GM18507 (cell line): ENCODE data around the gene NUDT3.
"Not testable (repeated sequence)": the region's sequence is repeated elsewhere in the genome, so short reads cannot be mapped to it uniquely, and the experiment has no call there.

ENCODE experiments used
- DNase-seq: peaks from one replicate; pipeline ENCODE4 v3.0.0; 2011; ENCODE audit warnings: low read depth; ENCODE audit not compliant: insufficient read length; ENCODE audit errors: extremely low spot score
- FAIRE-seq: peaks from 2 replicates; lab custom pipeline; 2011; peaks lifted over from hg19 to GRCh38; lab: Jason Lieb, UNC

NUDT3 gene

DNA sequence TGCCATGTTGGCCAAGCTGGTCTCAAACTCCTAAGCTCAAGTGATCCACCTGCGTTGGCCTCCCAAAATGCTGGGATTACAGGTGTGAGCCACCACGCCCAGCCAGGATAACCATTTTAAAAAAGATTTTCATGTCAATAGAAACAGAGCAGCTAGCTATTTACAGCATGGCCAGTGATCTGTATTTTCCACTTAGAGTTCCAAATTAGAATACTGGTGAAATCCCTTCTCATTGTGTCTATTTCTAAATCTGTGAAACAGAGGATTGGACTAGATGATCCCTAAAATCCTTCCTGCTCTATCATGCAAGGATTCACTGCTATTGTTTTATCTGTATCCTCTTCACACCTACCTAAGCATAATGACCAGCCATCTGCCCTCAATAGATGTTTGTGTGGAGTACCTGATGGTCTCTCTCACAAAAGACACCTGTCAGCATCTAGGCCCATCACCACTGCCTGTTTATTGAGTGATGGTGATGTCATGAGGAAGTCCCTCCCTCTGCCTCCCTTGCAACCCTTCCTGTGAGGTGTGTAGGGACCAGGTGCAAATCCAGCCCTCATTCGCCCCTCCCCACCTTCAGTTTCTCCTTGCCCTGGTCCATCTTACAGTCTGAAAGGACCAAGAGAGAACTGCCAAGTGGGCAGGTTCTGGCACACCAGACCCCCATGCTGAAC lies 117.2 kb downstream of the NUDT3 start:
- FAIRE-seq (no peak), DNase-seq (no peak)

DNA sequence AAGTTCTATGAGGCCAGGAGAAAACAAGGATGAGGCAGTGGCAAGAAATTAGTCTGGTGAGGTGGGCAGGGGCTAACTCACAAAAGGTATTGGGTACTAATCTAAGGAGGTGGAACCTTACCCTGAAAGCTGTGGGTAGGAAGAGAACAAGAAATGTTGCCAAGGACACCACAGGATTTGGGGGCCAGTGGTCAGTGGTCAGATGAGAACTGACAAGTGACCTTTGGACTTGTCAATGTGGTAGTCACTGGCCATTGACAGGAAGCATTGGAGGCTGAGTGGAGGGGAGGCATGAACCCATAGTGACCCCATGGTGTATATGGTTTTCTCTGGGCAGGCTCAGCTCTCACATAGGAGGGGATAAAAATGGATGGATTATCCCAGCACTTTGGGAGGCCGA lies 118.3 kb downstream of the NUDT3 start:
- DNase-seq, result no peak
- no peak for FAIRE-seq

DNA sequence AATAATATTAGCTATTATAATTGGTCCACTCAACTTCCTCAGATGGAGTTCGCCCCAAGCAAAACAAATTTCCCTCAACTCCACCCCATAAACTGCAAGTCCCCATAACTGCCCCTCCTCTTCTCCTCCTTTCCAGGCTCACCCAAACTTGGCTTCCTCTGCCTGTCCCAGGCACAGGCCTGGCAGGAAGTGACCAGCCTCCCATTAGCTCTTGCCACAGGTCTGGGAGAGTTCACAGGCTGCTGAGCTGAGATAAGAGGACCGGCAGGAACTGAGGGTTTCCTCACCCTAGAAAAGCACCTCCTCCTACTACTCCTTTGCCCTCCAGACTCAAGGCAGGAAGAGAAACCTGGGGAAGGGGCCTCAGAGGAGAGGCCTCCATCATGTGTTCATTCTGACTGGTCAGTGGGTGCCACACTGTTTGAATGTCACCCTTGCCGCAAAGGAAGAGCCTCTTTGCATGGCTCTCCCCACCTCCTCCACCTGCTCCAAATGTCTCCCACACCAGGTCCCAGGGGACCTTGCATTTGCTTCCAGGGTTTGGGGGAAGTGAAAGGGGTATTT lies 119.1 kb downstream of the NUDT3 start:
- DNase-seq (no peak), FAIRE-seq (no peak)

DNA sequence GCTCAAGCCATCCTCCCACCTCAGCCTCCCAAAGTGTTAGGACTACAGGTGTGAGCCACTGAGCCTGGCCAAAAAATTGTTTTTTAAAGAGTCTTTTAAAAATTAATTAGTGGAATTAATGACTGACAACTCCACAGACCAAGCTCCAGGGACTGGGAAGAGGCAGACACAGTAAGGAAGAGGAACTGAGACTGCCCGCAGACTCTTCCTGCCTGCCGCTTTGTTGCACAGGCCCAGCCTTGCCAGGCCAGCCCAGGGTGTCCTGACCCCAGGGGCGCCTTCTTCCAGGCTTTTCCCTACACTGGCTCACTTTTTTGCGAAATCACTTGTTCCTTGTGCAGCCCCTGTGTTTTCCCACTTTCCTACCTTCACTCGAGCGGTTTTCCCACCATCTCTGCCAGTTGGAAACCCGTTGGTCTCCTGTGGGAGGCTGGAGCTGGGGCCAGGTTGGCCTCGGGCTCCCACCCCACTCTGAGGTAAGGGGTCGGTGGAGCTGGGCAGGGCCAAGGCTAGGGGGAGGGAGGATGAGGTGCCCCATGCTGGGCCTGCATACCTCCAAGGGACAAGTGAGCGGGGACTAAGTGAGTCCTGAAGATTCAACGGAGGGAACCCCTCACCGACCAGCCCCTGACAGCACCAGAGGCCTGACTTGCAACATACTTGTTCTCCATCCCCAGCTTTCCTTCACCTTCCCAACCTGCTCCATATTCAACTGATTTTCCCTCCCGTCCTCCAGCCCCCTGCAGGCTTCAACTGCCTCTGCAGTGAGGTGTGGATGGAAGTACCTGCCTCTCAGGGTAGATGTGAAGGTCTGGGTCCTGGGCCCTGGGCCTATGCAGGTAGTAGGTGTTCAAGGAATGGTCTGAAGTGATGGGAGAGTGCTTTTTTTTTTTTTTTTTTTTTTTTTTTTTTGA lies 120.2 kb downstream of the NUDT3 start:
- no peak for FAIRE-seq

DNA sequence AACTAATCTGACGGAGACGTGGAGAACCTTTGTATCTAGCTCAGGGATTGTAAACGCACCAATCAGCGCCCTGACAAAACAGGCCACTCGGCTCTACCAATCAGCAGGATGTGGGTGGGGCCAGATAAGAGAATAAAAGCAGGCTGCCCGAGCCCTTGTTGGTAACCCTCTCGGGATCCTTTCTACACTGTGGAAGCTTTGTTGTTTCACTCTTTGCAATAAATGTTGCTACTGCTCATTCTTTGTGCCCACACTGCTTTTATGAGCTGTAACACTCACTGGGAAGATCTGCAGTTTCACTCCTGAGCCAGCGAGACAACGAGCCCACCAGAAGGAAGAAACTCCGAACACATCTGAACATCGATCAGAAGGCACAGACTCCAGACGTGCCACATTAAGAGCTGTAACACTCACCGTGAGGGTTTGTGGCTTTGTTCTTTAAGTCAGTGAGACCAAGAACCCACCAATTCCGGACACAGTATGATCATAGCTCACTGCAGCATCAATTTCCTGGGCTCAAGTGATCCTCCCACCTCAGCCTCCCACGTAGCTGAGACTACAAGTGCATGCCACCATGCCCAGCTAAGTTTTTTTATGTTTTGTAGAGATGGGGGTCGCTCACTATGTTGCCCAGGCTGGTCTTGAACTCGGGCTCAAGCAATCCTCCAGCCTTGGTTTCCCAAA lies 122.7 kb downstream of the NUDT3 start:
- not testable (repeated sequence) for DNase-seq, FAIRE-seq

More for the DNA sequence above, 120.2 kb downstream of the NUDT3 start:
- no peak for DNase-seq

DNA sequence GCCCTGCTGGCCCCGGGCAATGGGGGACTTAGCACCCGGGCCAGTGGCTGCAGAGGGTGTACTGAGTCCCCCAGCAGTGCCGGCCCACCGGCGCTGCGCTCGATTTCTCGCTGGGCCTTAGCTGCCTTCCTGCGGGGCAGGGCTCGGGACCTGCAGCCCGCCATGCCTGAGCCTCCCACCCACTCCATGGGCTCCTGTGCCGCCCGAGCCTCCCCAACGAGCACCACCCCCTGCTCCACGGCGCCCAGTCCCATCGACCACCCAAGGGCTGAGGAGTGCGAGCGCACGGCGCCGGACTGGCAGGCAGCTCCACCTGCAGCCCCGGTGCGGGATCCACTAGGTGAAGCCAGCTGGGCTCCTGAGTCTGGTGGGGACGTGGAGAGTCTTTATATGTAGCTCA lies 123.3 kb downstream of the NUDT3 start:
- not testable (repeated sequence) for DNase-seq, FAIRE-seq

DNA sequence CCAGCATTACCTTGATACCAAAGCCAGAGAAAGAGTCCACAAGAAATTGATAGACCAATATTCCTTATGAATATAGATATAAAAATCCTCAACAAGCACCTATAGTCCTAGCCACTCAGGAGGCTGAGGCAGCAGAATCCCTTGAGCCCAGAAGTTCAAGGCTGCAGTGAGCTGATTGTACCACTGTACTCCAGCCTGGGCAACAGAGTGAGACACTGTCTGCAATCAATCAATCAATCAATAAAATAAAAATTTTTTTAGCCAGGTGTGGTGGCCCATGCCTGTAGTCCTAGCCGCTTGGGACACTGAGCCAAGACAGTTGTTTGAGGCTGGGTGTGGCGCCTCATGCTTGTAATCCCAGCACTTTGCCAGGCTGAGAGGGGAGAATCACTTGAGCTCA lies 124.7 kb downstream of the NUDT3 start:
- FAIRE-seq (no peak), DNase-seq (no peak)

DNA sequence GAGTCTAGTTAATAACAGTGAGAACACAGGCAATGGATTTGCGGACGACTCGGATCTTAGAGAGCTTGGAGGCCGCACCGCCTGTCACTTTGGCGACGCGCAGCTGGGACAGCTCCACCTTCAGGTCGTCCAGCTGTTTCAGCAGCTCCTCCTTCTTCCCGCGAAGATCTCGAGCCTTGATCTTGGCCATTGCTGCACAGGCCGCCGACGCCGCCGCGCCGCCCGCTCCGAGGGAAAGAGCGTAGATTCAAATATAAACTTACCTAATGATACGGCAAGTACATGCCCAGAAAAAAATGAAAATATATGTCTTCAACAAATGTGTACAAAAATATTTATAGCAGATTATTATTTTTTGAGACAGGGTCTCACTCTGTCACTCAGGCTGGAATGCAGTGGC lies 129.0 kb downstream of the NUDT3 start:
- not testable (repeated sequence) for FAIRE-seq, DNase-seq

DNA sequence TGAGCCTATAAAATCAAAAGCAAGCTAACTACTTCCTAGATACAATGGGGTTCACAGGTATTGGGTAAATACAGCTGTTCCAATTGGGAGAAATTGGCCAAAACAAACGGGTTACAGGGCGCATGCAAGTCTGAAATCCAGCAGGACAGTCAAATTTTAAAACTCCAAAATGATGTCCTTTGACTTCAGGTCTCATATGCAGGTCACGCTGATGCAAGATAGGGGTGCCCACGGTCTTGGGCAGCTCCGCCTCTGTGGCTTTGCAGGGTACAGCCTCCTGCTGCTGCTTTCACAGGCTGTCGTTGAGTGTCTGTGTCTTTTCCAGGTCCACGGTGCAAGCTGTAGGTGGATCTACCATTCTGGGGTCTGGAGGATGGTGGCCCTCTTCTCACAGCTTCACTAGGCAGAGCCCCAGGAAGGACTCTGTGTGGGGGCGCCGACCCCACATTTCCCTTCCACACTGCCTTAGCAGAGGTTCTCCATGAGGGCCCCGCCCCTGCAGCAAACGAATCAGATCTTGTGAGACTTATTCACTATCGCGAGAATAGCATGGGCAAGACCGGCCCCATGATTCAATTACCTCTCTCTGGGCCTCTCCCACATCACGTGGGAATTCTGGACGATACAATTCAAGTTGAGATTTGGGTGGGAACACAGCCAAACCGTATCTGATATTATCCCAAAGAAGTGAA lies 131.7 kb downstream of the NUDT3 start:
- no peak for FAIRE-seq
- no peak for DNase-seq

DNA sequence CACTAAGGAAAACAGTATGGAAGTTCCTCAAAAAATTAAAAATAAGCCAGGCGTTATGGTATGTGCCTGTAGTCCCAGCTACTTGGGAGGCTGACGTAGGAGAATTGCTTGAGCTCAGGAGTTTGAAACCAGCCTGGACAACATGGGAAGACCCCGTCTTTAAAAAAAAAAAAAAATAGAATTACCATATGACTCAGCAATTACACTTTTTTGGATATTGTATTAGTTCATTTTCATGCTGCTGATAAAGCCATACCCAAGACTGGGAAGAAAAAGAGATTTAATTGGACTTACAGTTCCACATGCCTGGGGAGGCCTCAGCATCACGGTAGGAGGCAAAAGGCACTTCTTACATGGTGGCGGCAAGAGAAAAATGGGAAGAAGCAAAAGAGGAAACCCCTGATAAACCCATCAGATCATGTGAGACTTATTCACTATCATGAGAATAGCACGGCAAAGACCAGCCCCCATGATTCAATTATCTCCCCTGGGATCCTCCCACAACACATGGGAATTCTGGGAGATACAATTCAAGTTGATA lies 132.9 kb downstream of the NUDT3 start:
- DNase-seq, result no peak
- no peak for FAIRE-seq

DNA sequence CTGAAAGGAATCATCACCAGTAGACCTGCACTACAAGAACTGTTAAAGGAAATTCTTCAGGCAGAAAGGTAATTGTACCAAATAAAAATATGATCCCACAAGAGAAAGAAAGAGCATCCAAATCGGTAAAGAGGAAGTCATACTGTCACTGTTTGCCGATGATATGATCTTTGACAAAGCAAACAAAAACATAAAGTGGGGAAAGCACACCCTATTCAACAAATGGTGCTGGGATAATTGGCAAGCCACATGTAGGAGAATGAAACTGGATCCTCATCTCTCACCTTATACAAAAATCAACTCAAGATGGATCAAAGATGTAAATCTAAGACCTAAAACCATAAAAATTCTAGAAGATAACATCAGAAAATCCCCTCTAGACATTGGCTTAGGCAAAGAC lies 140.1 kb downstream of the NUDT3 start:
- not testable (repeated sequence) for FAIRE-seq, DNase-seq

DNA sequence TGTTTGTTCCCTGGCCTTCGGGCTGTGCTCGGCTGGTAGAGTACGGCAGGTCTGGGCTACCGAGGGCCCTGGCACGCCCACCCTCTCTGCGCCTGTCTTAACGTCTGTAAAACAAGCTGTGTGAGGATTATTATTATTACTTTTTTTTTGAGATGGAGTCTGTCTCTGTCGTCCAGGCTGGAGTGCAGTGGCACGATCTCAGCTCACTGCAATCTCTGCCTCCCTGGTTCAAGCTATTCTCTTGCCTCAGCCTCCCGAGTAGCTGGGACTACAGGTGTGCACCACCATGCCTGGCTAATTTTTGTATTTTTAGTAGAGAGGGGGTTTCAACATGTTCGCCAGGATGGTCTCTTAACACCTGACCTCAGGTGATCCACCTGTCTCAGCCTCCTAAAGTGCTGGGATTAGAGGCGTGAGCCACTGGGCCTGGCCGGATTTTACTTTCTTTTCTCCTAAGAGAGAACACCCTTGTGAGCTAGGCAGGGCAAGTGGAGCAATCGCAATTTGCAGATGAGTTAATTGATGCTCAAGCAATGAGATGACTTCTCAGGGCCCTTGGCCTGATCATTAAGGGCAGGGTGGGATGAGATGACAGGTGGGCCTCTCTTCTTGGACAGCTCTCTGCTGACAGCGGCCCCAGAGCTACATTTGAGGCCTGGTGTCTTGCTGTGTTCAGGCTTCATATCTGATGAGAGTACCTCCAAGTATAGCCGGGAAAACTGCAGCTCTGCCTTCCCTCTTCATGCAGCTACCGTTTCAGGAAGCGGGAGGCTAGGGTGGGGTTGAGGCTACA lies 142.8 kb downstream of the NUDT3 start:
- DNase-seq, result no peak
- no peak for FAIRE-seq

DNA sequence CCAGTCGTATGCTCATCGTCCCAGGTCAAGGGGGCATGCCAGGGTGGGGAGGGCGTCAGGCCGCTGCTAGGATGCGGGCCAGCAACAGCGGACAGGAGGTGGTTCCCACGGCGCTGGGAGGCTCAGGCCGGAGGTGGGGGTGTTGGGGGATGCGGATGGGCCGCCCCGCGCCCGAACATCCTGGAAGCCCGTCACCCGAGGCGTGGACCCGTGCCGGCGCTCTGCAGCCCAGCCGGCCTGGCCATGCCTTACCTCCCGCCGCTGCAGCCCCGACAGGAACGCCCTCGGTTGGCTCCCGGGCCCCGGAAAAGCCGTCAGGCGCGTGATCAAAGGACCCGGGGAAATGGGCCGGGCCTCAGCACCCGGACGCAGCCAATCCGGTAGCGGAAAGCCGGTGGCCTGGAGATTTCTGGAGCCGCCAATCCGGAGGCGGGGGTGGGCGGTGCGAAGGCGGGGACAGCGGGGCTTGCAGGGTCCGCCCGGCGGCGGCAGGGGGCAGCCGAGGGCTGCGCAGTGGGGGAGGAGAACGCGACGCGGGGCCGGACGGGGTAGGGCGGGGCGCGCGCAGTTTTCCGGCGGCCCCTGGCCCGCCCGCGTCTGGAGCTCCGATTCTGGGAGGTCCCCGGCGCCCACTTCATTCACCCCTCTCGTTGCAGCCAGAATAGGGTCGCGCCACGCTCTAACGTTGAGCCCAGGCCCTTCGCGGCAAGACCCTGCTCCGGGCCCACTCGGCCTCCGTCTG lies 143.6 kb downstream of the NUDT3 start, which contains the start of gene SMIM29:
SMIM29 (minus strand) TSS at position 280 of the 742 bp plus-strand sequence. CDS start 1,215 bp downstream, outside the sequence.
- FAIRE-seq (peak; percentile 78), DNase-seq (peak; percentile 94)

DNA sequence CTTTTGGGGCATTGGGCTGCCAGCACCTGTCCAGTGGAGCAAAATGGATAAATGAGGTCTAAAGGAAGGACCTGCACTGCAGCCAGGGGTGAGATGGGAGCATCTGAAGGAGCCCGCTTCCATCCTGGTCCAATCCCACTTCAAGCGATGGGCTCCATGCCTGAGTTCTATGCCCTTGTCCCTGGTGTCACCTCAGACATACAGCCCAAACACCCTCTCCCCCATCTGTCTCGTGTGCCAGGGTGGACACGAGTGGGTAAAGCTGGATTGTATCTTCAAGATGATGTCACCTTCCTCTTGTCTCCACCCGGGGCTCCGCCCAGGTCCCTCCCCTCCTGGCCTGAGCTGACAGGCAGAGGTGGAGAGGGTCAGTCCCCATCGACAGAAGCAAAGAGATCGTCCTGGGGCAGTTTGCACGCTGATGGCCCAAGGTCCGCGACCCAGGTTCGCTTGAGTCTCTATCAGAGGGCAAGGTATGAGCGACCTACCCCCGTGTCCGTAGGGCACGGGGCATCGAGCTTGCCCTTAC lies 144.2 kb downstream of the NUDT3 start:
- DNase-seq, result no peak
- FAIRE-seq, result no peak

DNA sequence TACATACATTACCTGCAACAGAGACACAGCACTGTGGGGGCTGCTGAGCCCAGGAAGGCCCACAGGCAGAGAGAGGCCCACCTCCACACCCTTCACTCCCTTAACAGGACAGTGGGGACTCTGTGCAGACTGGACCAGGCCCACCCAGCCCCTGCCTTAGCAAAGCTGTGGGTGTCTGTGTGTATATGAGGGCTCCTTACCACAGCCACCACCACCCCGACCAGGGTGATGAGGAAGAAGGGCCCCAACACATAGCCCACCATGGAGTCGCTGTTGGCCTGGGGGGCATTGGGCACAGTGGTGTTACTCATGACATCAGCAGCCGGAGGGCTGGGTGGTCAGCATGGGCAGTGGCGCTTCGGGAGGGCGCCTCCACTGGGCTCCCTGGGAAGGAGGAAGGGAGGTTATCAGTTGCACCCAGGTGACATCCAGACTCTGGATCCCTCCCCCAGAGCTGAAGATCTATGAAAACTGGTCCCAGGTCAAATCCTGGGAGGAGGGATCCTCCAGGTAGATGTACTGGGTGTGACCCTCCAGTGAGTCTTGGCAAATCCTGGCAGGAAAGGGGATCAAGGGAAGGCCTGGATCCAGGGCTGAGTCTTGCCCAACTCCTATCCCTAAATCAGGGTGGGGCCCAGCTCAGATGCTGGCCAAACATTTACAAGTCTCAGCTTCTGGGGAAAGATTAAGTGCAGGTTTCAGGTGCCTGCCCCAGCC lies 144.8 kb downstream of the NUDT3 start:
- DNase-seq, result no peak

DNA sequence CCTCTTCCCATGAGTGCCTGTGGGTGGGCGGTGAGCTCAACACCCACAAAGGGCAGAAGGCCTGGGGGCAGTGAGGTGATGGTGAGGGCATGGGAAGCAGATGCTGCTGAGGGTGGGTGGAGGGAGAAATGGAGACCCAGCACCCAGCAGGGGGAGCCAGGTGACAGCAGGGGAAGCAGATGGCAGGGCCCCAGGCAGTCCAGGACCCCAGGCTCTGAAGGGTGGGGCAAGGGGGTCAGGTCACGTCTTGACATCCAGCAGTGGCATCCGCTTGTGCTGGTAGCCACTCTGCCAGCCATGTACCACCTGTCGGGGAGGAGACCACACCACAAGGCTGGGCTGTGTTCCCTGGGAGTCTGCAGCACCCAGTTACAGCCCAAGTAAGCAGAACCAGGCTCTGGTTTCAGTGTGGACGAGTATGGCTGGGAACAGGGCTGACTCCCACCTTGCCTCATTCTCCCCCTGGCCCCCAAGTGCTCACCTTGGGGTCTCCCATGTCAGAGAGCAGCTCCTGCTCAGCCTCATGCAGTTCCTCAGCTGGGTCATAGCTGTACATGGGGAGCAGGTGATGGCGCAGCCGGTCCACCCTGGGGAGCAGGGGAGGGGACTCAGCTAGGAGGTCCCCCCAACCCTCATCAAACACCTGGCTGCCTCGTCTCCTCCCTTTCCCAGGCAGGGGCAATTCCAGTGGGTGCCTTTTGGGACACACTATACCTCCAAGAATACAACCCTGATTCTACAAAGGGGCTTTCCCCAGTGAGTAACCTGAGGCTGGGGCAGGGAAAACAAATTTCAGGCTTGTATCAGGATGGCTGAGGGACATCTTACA lies 145.7 kb downstream of the NUDT3 start:
- FAIRE-seq (no peak), DNase-seq (no peak)

More for the DNA sequence above, 144.8 kb downstream of the NUDT3 start:
- no peak for FAIRE-seq
